HepG2 (cell line): ENCODE results near the gene BMP6. TPM values are rescaled to one million over a fixed set of nuclear protein-coding genes. Genes with fewer than 3 reads are reported as not detected.

ENCODE experiments used
- AGO2 ChIP-seq: fragments of 200-400 bp; formaldehyde crosslinking; optimal IDR thresholded peaks from 2 replicates; pipeline ENCODE3; 2017; ENCODE audit warnings: mild to moderate bottlenecking, low read depth, low read length, moderate library complexity
- HNRNPLL ChIP-seq: fragments of 200-400 bp; formaldehyde crosslinking; IDR thresholded peaks from 2 replicates; pipeline ENCODE4 v1.6.1; 2017; ENCODE audit warnings: mild to moderate bottlenecking, low read depth, low read length; ENCODE audit not compliant: poor library complexity, severe bottlenecking
- HOXD1 ChIP-seq: sonication (generic); formaldehyde crosslinking; IDR thresholded peaks from 2 replicates; pipeline ENCODE4 v1.5.0; 2020; ENCODE audit warnings: missing genetic modification reagents
- NR1H2 ChIP-seq: sonication (generic); formaldehyde crosslinking; IDR thresholded peaks from 2 replicates; pipeline ENCODE4 v1.8.1; 2022; ENCODE audit warnings: low read depth, missing genetic modification reagents, borderline replicate concordance
- STAT5B ChIP-seq: sonication (generic); formaldehyde crosslinking; IDR thresholded peaks from 2 replicates; pipeline ENCODE4 v1.4.0; 2020; ENCODE audit warnings: missing genetic modification reagents
- TERF1 ChIP-seq: sonication (generic); formaldehyde crosslinking; IDR thresholded peaks from 2 replicates; pipeline ENCODE4 v1.8.0; 2022; ENCODE audit warnings: mild to moderate bottlenecking, missing genetic modification reagents, moderate library complexity
- TGIF2 ChIP-seq: IDR thresholded peaks from 2 replicates; pipeline ENCODE4 v1.6.1; 2016; ENCODE audit warnings: control low read depth, missing compliant biosample characterization
- ZBTB34 ChIP-seq: sonication (generic); formaldehyde crosslinking; IDR thresholded peaks from 2 replicates; pipeline ENCODE4 v1.8.0; 2022; ENCODE audit warnings: mild to moderate bottlenecking, missing genetic modification reagents
- ZMYM2 ChIP-seq: sonication (generic); formaldehyde crosslinking; IDR thresholded peaks from 2 replicates; pipeline ENCODE4 v1.8.0; 2022; ENCODE audit warnings: mild to moderate bottlenecking, missing genetic modification reagents
- ZNF12 ChIP-seq: sonication (generic); formaldehyde crosslinking; IDR thresholded peaks from 2 replicates; pipeline ENCODE4 v1.5.0; 2020; ENCODE audit warnings: missing genetic modification reagents
- ZNF281 ChIP-seq: sonication (generic); formaldehyde crosslinking; IDR thresholded peaks from 2 replicates; pipeline ENCODE4 v1.4.0; 2020; ENCODE audit warnings: missing genetic modification reagents, borderline replicate concordance
- ZNF430 ChIP-seq: sonication (generic); formaldehyde crosslinking; IDR thresholded peaks from 2 replicates; pipeline ENCODE4 v1.9.0; 2021; ENCODE audit warnings: mild to moderate bottlenecking, missing genetic modification reagents
- ZNF460 ChIP-seq: sonication (generic); formaldehyde crosslinking; IDR thresholded peaks from 2 replicates; pipeline ENCODE4 v1.5.1; 2020; ENCODE audit warnings: missing genetic modification reagents, mild to moderate bottlenecking, borderline replicate concordance
- ZNF563 ChIP-seq: sonication (generic); formaldehyde crosslinking; IDR thresholded peaks from 2 replicates; pipeline ENCODE4 v1.8.0; 2022; ENCODE audit warnings: mild to moderate bottlenecking, moderate library complexity, missing genetic modification reagents
- ZNF816 ChIP-seq: sonication (generic); formaldehyde crosslinking; IDR thresholded peaks from 2 replicates; pipeline ENCODE4 v1.8.0; 2022; ENCODE audit warnings: missing genetic modification reagents, mild to moderate bottlenecking, borderline replicate concordance
- polyA plus RNA-seq, 8 experiments: library from polyadenylated mRNA; depleted of rRNA in 3 of 8; stranded (reverse) in 7 of 8; unstranded in 1 of 8; fragments of >200 nt; fragmentation: Illumina TruSeq in 4 of 8; extraction: Trizol in 4 of 8; gene quantifications; 2 replicates each; pipeline versions ENCODE4 v1.2.1 to v1.2.3, GENCODE V29; 2011 to 2016; ENCODE audit warnings: low read depth in 4 of 8, missing spikeins in 1 of 8, mixed read lengths in 1 of 8; ENCODE audit not compliant: insufficient read depth in 1 of 8
- total RNA-seq, 5 experiments: library from RNA; depleted of rRNA; stranded (reverse); fragments of >200 nt; fragmentation: Illumina TruSeq; extraction: Trizol; gene quantifications; 2 replicates each; pipeline ENCODE4 v1.2.3, GENCODE V29; 2016; ENCODE audit warnings: low read depth in 1 of 5
- TF ChIP-seq, protein P1 (sequence below): sonication (generic); formaldehyde crosslinking; IDR thresholded peaks from 2 replicates; pipeline ENCODE4 v1.4.0; 2020; ENCODE audit warnings: mild to moderate bottlenecking, missing genetic modification reagents
- TF ChIP-seq, protein P2 (sequence below): sonication (generic); formaldehyde crosslinking; IDR thresholded peaks from 2 replicates; pipeline ENCODE4 v1.4.0; 2020; ENCODE audit warnings: mild to moderate bottlenecking, low read depth, missing genetic modification reagents

Gene BMP6
- total and polyA plus RNA-seq, 2 of the 13 experiments (the other 11 are each of a cell fraction or from before 2014, with no cell fraction given) = 0.09 to 0.18 TPM

DNA sequence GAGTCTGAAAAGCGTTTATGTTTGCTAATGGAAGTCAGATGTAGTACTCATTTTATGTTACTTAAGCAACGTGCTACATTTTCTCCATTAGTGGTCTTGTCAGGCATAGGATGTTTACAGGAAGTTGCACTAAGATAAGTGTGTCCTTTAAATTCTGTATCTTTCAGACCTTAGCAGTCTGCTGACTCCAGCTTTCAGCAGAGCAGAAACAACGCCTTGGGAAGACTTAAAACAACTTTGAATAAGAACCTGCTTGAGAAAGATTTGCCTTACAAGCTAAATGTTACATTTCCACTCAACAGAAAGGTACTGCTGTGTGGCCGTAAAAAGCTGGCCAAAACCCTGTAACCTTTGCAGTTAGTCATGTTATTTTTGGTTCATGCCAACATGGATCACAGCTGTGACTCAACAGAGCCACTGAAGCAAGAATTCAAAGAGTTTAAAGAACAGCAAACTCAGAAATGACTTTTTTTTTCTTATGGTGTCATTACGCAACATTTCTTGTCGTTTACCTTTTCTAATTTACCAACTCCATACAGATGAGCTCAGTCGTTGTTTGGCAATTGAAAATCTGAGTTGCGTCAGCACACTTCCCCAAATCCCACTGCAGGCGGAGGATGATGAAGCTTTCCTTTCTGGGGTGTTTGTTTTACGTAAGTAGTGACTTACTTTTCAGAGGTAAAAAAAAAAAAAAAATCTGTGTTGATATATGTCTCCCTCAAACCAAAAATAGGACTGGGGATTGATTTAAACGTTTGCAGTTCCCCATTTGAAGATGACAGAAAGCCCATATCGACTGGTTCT lies 27.9 kb upstream of the BMP6 start (continued):
- TF ChIP-seq, protein P1, sequence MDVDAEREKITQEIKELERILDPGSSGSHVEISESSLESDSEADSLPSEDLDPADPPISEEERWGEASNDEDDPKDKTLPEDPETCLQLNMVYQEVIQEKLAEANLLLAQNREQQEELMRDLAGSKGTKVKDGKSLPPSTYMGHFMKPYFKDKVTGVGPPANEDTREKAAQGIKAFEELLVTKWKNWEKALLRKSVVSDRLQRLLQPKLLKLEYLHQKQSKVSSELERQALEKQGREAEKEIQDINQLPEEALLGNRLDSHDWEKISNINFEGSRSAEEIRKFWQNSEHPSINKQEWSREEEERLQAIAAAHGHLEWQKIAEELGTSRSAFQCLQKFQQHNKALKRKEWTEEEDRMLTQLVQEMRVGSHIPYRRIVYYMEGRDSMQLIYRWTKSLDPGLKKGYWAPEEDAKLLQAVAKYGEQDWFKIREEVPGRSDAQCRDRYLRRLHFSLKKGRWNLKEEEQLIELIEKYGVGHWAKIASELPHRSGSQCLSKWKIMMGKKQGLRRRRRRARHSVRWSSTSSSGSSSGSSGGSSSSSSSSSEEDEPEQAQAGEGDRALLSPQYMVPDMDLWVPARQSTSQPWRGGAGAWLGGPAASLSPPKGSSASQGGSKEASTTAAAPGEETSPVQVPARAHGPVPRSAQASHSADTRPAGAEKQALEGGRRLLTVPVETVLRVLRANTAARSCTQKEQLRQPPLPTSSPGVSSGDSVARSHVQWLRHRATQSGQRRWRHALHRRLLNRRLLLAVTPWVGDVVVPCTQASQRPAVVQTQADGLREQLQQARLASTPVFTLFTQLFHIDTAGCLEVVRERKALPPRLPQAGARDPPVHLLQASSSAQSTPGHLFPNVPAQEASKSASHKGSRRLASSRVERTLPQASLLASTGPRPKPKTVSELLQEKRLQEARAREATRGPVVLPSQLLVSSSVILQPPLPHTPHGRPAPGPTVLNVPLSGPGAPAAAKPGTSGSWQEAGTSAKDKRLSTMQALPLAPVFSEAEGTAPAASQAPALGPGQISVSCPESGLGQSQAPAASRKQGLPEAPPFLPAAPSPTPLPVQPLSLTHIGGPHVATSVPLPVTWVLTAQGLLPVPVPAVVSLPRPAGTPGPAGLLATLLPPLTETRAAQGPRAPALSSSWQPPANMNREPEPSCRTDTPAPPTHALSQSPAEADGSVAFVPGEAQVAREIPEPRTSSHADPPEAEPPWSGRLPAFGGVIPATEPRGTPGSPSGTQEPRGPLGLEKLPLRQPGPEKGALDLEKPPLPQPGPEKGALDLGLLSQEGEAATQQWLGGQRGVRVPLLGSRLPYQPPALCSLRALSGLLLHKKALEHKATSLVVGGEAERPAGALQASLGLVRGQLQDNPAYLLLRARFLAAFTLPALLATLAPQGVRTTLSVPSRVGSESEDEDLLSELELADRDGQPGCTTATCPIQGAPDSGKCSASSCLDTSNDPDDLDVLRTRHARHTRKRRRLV (CRISPR knock-in tag) = no peak
- TF ChIP-seq HOXD1 (CRISPR knock-in tag) = no peak
- no peak for TF ChIP-seq ZNF281 (CRISPR knock-in tag)
- no peak for TF ChIP-seq TERF1 (CRISPR knock-in tag)
- TF ChIP-seq ZMYM2 (CRISPR knock-in tag) = 0 out of 2 replicates have a peak, but pooled peaks have one; percentile 47
- no peak for TF ChIP-seq ZNF460
- no peak for TF ChIP-seq STAT5B (CRISPR knock-in tag)
- TF ChIP-seq ZNF430 (CRISPR knock-in tag) = no peak
- TF ChIP-seq AGO2 = no peak
- no peak for TF ChIP-seq TGIF2 (CRISPR knock-in tag)
- peak; percentile 40; the same call in 1 of the 2 replicates for TF ChIP-seq ZNF816
- TF ChIP-seq ZNF12 (CRISPR knock-in tag) = peak; percentile 88
- TF ChIP-seq ZBTB34 = peak; percentile 41; the same call in 1 of the 2 replicates
- no peak for TF ChIP-seq NR1H2 (CRISPR knock-in tag)
- no peak for TF ChIP-seq HNRNPLL
- TF ChIP-seq, protein P2, sequence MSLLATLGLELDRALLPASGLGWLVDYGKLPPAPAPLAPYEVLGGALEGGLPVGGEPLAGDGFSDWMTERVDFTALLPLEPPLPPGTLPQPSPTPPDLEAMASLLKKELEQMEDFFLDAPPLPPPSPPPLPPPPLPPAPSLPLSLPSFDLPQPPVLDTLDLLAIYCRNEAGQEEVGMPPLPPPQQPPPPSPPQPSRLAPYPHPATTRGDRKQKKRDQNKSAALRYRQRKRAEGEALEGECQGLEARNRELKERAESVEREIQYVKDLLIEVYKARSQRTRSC (CRISPR knock-in tag) = no peak
- no peak for TF ChIP-seq ZNF563 (CRISPR knock-in tag)
